ENCODE results near the gene HNRNPF.

HNRNPF gene

DNA sequence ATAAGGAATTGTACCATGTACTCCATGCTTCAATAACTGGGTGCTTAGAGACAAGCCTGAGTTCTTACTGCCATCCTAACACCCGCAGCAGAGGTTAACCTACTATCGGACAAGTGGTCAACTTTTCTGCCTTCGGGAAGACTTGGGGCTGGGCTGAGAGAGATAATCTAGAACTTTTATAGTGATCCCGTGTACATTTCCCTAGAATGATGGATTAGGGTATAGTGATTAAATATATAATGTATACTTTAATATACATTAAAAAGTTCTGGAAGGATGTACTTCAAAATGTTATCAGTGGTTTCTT is 12.2 kb upstream of the HNRNPF start:
- no peak for DNase-seq

DNA sequence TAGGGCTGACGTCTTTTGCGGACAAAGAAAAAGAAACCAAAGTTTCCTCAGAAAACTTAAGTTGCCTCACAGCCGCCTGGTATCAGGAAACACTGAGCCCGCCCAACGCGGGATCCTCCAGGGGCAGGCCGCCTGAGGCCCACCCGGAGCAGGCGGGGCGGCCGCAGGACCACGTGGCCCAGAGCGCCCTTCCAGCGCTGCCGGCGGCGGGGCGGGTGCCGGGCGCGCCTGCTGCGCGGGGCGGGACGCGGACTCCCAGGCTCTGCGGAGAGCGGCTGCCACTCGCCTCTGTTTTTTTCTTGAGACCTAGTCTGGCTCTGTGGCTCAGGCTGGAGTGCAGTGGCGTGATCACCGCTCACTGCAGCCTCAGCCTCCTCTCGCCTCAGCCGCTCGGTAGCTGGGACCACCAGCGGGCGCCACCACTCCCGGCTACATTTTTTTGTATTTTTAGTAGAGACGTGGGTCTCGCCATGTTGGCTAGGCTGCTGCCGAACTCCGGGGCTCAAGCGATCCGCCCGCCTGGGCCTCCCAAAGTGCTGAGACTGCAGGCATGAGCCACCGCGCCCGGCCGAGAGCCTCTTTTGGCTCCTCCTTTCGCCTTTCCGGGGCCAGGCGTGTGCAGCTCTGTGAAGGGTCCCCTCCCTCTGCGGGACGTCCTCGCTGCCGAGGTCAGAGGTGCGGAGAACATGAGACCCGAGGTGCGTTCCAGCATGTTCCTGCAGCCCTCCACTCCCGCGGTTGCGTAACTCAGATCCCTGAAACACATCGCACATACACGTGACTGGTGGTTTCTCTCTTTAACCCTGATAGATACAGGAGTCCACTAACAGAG is 11.6 kb upstream of the HNRNPF start:
- peak; percentile 92 for DNase-seq

DNA sequence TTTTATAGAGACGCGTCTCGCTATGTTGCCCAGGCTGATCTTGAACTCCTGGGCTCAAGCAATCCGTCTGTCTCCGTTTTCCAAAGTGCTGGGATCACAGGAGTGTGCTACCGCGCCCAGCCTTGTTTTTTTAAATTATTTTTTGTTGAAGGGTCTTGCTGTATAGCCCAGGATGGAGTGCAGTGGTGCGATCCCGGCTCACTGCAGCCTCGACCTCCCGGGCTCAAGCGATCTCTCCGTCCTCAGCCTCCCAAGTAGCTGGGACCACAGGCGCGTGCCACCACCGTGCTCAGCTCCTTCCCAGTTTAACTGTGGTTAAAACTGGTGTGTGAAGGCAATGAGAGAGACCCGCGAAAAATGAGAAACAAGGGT is 11.0 kb upstream of the HNRNPF start:
- DNase-seq, result no peak

DNA sequence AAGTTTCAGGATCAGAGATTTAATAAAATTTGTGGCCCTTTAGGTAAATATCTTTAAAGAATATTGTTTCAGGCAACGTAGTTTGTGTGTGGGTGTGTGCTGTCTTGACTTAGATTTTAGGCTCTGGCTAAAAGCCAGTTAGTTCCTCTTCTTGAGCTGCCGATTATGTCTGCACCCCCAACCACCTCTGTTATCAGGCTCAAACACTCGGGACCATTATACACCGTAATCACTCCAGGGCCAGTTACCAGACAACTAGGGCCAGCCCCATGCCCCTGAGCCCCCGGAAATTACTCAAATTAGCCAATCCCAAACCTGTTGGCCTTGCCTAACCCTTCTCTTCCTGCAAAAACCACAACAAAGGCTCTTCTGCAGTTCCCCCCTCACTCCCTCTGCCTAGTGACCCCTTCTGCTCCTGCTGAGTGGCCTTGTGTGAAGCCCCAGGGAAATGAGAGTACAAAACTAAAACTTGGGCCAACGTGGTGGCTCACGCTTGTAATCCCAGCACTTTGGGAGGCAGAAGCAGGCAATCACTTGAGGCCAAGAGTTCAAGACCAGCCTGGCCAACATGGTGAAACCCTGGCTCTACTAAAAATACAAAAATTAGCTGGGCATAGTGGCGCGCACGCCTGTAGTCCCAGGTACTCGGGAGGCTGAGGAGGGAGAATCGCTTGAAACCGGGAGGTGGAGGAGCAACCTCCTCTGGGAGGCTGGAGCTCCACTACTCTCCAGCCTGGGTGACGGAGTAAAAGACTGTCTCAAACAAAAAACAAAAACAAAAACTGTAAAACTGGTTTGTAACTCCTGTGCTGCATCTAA is 9.2 kb upstream of the HNRNPF start:
- no peak for DNase-seq

DNA sequence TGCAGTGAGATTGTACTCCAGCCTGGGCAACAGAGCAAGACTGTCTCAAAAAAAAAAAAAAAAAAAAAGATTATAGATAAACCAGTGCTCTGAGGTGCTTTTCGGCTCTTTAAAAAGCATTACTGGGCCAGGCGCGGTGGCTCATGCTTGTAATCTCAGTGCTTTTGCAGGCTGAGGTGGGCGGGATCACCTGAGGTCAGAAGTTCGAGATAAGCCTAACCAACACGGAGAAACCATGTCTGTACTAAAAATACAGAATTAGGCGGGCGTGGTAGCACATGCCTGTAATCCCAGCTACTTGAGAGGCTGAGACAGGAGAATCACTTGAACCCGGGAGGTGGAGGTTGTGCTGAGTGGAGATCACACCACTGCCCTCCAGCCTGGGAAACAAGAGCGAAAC is 6.6 kb upstream of the HNRNPF start:
- DNase-seq, result no peak

DNA sequence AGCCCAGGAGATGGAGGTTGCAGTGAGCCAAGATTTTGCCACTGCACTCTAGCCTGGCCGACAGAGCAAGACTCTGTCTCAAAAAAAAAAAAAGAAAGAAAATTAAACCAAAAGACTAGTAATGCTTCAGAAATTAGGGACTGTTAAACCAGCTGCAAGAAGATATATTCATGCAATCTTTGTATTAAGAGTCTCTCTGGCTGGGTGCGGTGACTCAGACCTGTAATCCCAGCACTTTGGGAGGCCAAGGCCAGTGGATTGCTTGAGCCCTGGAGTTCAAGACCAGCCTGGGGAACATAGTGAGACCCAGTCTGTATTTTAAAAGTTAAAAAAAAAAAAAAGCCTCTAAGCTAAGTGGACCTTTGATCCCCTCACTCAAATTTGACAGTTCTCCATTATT is 2.5 kb upstream of the HNRNPF start:
- no peak for DNase-seq

DNA sequence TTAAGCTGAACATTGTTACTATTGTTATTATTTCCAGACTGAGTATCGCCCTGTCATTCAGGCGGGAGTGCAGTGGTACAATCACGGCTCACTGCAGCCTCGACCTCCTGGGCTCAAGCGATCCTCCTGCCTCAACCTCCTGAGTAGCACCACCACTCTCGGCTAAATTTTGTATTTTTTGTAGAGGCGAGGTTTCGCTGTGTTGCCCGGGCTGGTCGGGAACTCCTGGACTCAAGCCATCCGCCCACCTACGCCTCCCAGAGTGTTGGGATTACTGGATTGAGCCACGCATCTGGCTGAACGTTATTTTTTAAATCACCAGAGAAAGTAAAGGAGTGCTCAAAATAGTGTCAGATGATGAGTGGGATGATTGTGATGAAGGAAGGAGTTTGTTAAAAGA is 1.4 kb upstream of the HNRNPF start:
- no peak for DNase-seq

DNA sequence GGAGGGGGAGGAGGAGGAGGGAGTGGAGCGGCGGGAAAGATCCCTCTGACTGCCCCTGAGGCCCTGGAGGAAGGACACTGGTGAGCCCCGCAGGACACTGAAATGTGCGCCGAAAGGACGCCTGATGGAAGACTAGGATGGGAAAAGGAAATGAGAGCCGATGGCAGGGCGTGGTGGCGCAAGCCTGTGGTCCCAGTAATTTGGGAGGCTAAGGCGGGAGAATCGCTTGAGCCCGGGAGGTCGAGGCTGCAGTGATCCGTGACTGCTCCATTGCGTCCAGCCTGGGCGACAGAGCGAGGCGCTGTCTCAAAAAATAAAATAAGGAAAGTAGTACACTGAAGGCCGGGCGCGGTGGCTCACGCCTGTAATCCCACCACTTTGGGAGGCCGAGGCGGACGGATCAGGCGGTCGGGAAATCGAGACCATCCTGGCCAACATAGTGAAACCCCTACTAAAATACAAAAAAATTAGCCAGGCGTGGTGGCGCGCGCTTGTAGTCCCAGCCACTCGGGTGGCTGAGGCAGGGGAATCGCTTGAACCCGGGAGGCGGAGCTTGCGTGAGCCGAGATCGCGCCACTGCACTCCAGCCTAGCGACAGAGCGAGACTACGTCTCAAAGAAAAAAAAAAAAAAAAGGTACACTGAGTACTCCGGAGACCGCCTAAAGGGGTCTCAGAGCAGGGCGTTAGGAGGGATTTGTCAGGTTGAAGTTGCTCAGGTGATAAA is 561 bp upstream of the HNRNPF start:
- DNase-seq, result peak; percentile 52

DNA sequence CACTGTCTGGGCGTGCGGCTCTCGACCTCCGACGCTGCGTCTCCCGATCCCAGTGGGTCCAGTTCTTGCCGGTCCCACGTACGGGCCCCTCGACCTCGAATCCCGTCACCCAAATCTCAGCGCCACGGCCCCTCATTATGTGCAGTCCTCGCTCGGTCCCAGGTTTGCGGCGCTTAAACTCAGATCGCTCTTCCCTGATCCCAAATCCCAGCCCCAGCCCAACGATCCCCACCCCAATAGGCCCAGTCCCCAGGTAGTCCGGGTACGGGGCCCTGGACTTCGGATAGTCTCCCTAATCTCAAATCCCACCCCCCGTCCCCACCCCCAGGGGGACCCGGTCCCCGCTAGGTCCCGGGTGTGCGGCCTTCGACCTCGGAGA is 666 bp downstream of the HNRNPF start:
- DNase-seq, result no peak

DNA sequence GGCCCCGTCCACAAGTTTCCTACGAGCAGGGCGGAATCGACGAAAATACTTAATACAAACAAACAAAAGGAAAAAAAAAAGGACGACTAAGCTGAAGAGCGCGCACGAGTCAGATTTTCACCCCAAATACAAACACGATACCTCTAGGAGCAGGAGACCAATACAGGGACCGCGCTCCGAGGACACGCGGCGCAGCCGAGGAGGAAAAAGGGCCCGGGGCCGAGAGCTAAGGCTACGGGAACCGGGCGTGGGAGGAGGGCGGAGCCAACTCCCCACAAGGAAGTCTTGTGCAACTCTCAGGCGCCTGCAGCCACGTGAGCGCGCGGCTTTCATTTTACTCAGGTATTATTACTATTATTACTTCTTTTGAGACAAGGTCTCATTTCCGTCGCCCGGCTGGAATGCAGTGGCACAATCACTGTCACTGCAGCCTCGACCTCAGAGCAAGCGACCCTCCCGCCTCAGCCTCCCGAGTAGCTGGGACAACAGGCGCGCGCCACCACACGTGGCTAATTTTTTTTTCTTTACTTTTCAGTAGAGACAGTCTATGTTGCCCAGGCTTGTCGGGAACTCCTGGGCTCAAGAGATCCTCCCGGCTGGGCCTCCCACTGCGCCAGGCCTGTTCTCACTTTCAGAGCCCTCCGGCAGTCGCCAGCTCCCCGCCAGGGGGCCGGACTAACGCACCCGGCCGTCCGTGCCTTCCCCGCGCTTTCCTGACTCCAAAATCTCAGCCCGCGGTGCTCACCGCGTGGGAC is 1.2 kb downstream of the HNRNPF start:
- DNase-seq, result peak; percentile 90

DNA sequence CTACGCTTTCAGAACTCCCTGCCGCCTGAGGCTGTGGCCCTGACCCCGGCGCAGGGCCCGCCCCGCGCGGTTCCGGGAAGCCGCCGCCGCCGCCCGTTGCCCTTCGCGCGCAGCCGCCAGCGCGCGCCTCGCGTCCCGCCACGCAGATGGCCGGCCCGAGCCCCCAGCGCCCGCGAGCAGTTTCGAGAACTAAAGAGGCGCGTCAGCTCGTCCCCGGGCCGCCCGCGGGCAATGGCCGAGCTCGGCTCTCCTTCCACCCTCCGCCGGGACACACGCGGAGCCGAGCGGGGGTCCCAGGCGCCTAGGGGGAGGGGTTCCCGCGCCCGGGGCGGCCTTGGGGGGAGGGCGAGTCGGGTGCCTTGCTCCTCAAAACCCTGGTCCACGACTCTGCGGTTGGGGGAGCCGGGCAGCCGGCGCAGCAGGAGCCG is 1.8 kb downstream of the HNRNPF start:
- peak; percentile 55 for DNase-seq

DNA sequence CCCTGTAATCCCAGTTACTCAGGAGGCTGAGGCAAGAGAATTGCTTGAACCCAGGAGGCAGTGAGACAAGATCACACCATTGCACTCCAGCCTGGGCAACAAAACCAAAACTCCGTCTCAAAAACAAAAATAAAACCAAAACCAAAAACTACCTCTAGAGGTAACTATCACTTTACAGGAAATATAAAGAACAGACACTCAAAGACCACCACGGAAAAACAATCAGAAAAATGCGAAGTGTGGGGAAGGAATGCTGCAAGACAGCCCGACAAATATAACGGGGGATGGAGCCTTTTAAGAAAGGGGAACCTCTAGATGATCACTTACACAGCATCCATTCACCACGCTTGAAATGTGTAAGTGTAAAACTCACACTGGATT is 4.3 kb downstream of the HNRNPF start:
- DNase-seq, result no peak

DNA sequence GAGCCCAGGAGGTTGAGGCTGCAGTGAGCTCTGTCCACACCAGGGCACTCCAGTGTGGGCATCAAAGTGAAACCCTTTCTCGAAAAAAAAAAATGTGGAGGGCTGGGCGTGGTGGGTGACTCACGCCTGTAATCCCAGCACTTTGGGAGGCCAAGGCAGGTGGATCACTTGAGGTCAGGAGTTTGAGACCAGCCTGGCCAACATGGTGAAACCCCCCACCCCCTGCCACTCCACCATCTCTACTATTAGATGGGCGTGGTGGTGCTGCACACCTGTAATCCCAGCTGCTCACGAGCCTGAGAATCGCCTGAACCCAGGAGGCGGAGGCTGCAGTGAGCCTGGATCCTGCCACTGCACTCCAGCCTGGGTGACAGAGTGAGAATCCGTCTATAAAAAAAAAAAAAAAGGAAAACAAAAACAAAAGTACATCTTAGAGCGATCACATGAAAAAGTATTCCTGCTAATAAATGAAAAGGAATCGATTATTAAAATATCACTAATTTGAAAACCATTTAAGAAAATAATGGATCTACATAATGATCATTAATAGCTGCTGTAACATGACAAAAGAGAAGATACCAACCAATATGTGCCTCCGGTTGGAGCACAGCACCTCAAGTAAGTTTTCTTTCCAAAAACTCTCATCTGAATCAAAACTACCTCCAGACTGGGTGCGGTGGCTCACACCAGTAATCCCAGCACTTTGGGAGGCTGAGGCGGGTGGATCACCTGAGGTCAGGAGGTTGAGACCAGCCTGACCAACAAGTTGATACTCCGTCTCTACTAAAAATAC is 4.9 kb downstream of the HNRNPF start:
- DNase-seq, result peak; percentile 51

DNA sequence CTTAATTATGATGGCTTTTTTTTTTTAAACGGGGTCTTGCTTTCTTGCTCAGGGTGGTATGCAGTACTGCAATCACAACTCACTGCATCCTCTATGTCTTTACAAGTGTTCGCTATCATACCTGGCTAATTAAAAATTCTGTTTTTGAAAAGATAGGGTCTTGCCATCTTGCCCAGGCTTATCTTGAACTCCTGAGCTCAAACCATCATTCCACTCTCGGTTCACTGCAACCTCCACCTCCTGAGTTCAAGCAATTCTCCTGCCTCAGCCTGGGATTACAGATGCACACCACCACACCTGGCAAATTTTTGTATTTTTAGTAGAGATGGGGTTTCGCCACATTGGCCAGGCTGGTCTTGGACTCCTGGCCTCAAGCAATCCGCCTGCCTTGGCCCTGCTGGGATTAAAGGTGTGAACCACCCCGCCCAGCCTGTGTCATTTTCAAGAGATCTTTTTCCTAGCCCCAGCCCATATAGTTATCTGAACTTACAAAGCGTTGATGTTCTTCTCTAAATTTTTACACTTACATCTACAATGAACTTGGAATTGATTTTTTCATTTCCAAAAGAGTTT is 6.0 kb downstream of the HNRNPF start:
- no peak for DNase-seq

DNA sequence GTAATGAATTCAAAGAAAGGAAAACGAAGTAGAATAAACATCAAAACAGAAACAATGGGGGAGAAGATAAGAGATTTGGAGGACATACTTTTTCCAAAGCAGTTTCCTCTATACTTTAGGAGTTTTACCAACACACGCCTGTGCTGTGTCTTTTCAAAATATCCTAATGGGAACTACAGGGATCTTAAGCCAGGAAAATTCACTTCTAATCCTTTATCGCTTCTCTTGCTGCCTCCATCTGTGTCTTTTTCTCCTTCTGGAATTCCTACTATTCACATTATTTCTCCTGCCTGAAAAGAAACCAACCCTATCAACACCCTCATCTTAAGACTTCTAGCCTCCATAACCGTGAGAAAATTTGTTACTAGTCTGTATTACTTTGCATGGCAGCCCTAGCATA is 6.8 kb downstream of the HNRNPF start:
- DNase-seq, result no peak

DNA sequence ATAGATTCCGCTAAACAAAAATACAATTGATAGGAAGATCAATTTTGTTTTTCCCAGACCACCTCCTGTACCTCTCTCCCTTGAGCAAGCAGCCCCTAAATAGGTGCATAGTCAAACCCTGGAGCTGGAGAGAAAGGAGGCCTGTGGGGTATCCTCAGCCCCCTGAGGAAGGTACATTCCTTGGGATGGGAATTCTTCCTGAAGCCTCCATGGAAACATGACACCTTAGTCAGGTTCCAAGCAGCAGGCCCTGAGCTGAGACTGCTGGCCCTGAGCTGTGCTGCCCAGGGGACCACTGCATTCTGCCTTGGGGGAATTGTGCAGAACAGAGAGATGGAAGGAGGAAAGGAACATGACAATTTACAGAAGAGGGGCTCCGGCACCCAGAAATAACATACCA is 7.4 kb downstream of the HNRNPF start:
- DNase-seq, result no peak

DNA sequence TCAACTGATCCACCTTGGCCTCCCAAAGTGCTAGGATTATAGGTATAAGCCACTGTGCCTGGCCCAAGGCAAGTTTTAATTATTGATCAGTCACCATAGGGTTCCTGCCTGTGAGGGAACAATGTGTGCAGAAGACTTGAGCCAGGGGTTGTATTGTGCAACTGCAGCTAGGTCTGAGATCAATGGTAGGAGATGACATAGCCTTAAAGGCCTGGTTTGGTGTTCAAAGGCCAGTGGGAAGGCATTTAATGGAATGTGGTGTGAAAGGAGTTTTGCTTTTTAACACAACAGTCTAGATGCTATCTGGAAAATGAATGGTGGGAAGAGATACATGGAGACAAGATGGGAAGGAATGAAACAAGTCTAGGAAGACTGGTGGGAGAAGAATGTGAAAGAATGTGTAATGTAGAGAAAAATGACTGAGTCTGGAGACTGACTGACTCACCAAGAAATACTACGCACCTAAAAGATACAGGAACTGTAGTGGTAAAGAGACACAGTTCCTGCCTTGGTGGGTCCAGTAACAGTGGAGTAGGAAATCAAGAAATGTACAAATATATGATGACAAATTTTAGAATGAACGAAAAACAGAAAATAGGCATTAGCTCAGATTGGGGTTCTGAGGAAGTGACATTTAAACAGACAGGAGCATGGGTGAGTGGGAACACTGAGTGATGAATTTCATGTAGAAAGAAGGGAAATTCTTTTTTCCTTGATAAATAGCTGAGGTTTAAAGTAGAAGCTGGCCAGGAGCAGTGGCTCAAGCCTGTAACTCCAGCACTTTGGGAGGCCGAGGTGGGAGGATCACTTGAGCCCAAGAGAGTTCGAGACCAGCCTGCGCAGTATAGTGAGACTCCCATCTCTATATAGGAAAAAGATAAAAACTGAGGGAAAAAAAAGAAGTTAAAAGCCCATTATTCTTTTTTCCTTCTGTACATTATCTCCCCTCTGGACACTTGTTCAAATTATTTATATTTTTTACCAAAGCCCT is 9.4 kb downstream of the HNRNPF start:
- DNase-seq, result no peak

DNA sequence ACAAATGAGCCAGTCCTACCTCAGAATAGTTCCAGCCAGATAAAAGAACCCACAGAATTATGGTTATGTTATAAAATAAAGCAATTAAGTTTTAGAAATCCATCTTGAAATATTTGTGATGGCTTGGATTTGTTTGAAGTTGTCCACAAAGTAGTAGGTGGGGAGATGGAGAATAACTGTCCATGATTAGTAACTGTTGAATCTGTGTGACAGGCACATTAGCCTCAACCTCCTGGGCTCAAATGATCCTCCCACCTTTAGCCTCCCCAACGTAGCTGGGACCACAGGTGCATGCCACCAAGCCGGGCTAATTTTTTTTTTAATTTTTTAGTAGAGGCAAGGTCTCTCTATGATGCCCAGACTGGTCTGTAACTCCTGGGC is 10.1 kb downstream of the HNRNPF start:
- DNase-seq, result no peak

DNA sequence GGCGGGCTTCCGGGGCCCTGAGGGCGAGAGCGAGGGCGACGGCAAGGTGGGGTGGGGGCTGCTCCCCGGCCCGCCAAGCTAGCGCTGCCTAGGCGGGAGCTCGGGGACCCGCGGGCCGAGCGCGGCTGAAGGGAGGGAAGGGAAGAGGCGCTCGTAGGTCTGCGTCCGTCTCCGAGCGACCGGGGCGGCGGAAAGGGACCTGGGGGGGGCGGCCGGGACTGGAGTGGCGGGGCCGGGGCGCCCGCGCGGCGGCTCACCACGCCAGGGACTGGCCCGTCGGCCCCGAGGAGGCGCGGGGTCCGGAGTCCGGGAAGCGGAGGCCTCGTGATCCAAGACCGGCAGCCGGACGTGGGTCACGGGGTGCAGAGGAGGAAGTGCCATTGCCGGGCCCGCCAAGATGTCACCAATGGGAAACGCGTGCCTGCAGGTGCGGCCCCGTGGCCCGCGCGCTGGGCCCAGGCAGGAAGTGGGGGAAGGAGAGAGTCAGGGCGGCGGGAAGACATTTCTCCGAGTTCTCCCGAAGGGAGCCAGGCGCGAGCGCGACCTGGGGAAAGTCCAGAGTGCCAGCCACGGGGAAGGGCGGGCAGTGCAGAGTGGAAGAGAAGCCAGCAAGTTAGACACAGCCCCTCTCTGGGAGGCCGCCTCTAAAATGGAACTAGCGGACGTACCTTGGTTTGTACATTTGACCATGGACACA is 11.9 kb downstream of the HNRNPF start:
- peak; percentile 88 for DNase-seq
